ENCODE data around the gene ABCC1. TPM values are rescaled to one million over a fixed set of nuclear protein-coding genes. Genes with fewer than 3 reads are reported as not detected.

ABCC1 gene
- total RNA-seq, 2 donors from 2014 or later, result 22.0 to 22.2 TPM

DNA sequence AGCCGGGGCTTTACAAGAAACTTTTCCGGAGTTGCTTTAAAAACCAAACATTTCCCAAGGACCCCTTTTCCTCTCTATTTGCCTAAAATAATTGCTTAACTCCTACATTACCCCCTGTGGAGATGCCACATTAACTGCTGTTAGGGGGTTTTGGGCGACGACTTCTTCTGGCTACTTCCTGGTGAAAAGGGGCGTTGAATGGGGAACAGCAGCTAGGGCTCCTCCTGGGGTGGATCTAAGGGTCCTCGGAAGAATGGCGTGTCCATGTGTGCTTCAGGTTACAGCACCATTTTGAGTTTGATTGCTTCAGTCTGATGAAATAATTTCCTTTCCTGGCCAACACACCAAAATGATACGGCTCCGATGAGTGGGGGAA lies 22.0 kb downstream of the ABCC1 start:
- H3K4me1 ChIP-seq, result no peaks in the 10 kb centered on the region

GRCh38 chr16:15972046-15972868 lies 22.8 kb downstream of the ABCC1 start:
- H3K36me3 ChIP-seq, result no peaks in the 10 kb centered on the region
- DNase-seq, result no peak
- no peaks in the 10 kb centered on the region for H3K9me3 ChIP-seq
- no peak for TF ChIP-seq CTCF (IDR thresholded peaks at IDR 0.05)
- H3K4me3 ChIP-seq, result no peak overlapping the region
- H3K27ac ChIP-seq, result no peak overlapping the region
- intact Hi-C loops (cut with DNase I), result no loop called here
- no peaks in the 10 kb centered on the region for H3K4me1 ChIP-seq
- H3K9ac ChIP-seq (ENCODE audit: low read depth in 2 of 2, low read length in 2 of 2), result no peak overlapping the region
- H3K27me3 ChIP-seq, result no peaks in the 10 kb centered on the region

More for the DNA sequence above, 22.0 kb downstream of the ABCC1 start:
- Histone ChIP-seq H3K9ac (ENCODE audit: low read depth in 2 of 2, low read length in 2 of 2) (no peak overlapping the region), H3K27ac (no peak overlapping the region), H3K27me3 (no peaks in the 10 kb centered on the region), H3K9me3 (no peaks in the 10 kb centered on the region), H3K36me3 (no peaks in the 10 kb centered on the region), H3K4me3 (no peak overlapping the region)
- intact Hi-C loops (cut with DNase I), result no loop called here
- no peak for TF ChIP-seq CTCF (IDR thresholded peaks at IDR 0.05)
- no peak for DNase-seq

DNA sequence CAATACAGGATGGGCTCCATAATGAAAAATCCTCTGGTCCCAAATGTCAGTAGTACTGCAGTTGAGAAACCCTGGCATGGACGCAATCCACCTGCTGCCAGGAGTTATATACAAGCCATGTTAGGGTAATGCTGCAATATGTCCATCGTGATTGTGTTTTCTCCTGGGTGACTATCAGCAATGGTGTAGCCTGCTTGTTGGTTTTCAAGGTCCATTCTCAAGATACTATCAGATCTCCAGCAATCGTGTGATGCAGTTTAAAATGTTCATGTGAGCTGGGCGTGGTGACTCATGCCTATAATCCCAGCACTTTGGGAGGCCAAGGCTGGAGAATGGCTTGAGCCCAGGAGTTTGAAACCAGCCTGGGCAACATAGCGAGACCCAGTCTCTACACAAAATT lies 24.0 kb downstream of the ABCC1 start:
- no peaks in the 10 kb centered on the region for H3K36me3 ChIP-seq
- no peak overlapping the region for H3K4me3 ChIP-seq
- H3K9ac ChIP-seq (ENCODE audit: low read depth in 2 of 2, low read length in 2 of 2), result no peak overlapping the region
- DNase-seq, result no peak
- H3K27ac ChIP-seq, result no peak overlapping the region
- TF ChIP-seq CTCF (IDR thresholded peaks at IDR 0.05), result no peak
- H3K4me1 ChIP-seq, result no peaks in the 10 kb centered on the region
- intact Hi-C loops (cut with DNase I), result no loop called here
- no peaks in the 10 kb centered on the region for H3K27me3 ChIP-seq
- no peaks in the 10 kb centered on the region for H3K9me3 ChIP-seq

DNA sequence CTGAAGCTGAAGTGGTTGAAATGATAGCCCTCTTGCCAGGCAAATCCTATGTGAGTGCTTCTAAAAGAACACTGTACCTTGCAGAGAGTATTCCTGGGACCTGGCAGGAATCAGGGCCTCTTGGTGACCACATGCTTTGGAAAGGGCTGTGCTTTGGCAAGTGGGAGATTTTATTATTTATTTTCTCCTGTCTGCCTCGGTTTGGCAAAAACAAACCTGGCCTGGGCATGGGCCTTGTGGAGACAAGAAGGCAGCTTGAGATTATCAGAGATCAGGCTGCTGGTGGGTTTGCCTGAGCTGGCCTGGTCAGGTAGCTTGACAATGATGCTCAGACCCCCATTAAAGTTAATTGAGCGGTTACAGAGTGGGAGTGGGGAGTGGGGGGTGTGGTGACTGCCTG lies 24.6 kb downstream of the ABCC1 start:
- no peak overlapping the region for H3K9ac ChIP-seq (ENCODE audit: low read depth in 2 of 2, low read length in 2 of 2)
- intact Hi-C loops (cut with DNase I), result no loop called here
- H3K27ac ChIP-seq, result no peak overlapping the region
- no peaks in the 10 kb centered on the region for H3K27me3 ChIP-seq
- H3K4me3 ChIP-seq, result no peak overlapping the region
- no peaks in the 10 kb centered on the region for H3K9me3 ChIP-seq
- no peak for DNase-seq
- H3K36me3 ChIP-seq, result no peaks in the 10 kb centered on the region
- H3K4me1 ChIP-seq, result no peaks in the 10 kb centered on the region
- TF ChIP-seq CTCF (IDR thresholded peaks at IDR 0.05), result no peak

- Histone ChIP-seq H3K36me3 (no peaks in the 10 kb centered on the region), H3K4me3 (no peak overlapping the region), H3K9ac (ENCODE audit: low read depth in 2 of 2, low read length in 2 of 2) (no peak overlapping the region), H3K9me3 (no peaks in the 10 kb centered on the region), H3K4me1 (no peaks in the 10 kb centered on the region), H3K27me3 (no peaks in the 10 kb centered on the region), H3K27ac (no peak overlapping the region)
- no peak for DNase-seq
- intact Hi-C loops (cut with DNase I), result no loop called here
- no peak for TF ChIP-seq CTCF (IDR thresholded peaks at IDR 0.05)
These were observed 25.8 kb downstream of the ABCC1 start for GRCh38 chr16:15975172-15975571.

All from colonic mucosa (tissue), 4 donors.